Measurements from ENCODE around the gene TEKT3. TPM values are rescaled to one million over a fixed set of nuclear protein-coding genes. Genes with fewer than 3 reads are reported as not detected.

Gene TEKT3
- total RNA-seq, 3 donors from 2014 or later: 0.60 to 0.69 TPM; not detected in 1

- TF ChIP-seq CTCF (IDR thresholded peaks at IDR 0.05): no peak
- no peak overlapping the region for H3K4me3 ChIP-seq
- no peak for DNase-seq
- H3K9me3 ChIP-seq: no peaks in the 10 kb centered on the region
- intact Hi-C loops (cut with DNase I, micrococcal nuclease): no loop called here
- peaks cover 27% of the 10 kb centered on the region for H3K4me1 ChIP-seq (ENCODE audit: low read depth)
- no peaks in the 10 kb centered on the region for H3K36me3 ChIP-seq (ENCODE audit: low read depth)
- ATAC-seq: no peak
Measured at GRCh38 chr17:15266325-15267125, 74.9 kb downstream of the TEKT3 start.

- H3K4me1 ChIP-seq (ENCODE audit: low read depth): peaks cover 39% of the 10 kb centered on the region
- intact Hi-C loops (cut with DNase I, micrococcal nuclease): no loop called here
- H3K36me3 ChIP-seq (ENCODE audit: low read depth): no peaks in the 10 kb centered on the region
- TF ChIP-seq CTCF (IDR thresholded peaks at IDR 0.05): no peak
- H3K9me3 ChIP-seq: no peaks in the 10 kb centered on the region
- no peak within 1 kb of the TSS for H3K4me3 ChIP-seq
- no peak for ATAC-seq
- DNase-seq: peak in 2 of 3 donors; percentile 40 to 50
Measured at GRCh38 chr17:15265131-15265530, 76.3 kb downstream of the TEKT3 start, which contains the start of gene PMP22. TSS of gene PMP22 (minus strand) at chr17:15265326. CDS start at chr17:15260727, 4,599 bp downstream.

GRCh38 chr17:15264542-15264941 is 76.9 kb downstream of the TEKT3 start:
- DNase-seq: peak; percentile 84 to 89 (median 88)
- TF ChIP-seq CTCF (IDR thresholded peaks at IDR 0.05): no peak
- intact Hi-C loops (cut with DNase I, micrococcal nuclease): loop anchor here (5.0 kb wide), 2 partner anchors 193 to 238 kb away; no protein-coding TSS in a partner anchor
- peak; percentile 76 for ATAC-seq
- Histone ChIP-seq H3K4me1 (ENCODE audit: low read depth) (peaks cover 41% of the 10 kb centered on the region), H3K4me3 (no peak overlapping the region), H3K9me3 (no peaks in the 10 kb centered on the region), H3K36me3 (ENCODE audit: low read depth) (no peaks in the 10 kb centered on the region)

- no peaks in the 10 kb centered on the region for H3K36me3 ChIP-seq (ENCODE audit: low read depth)
- peaks cover 41% of the 10 kb centered on the region for H3K4me1 ChIP-seq (ENCODE audit: low read depth)
- intact Hi-C loops (cut with DNase I, micrococcal nuclease): loop anchor here (5.0 kb wide), 2 partner anchors 194 to 239 kb away; no protein-coding TSS in a partner anchor
- ATAC-seq: peak; percentile 1
- DNase-seq: peak in 1 of 3 donors; percentile 51
- TF ChIP-seq CTCF (IDR thresholded peaks at IDR 0.05): no peak
- H3K9me3 ChIP-seq: no peaks in the 10 kb centered on the region
- H3K4me3 ChIP-seq: no peak overlapping the region
Measured at GRCh38 chr17:15263680-15264079, 77.7 kb downstream of the TEKT3 start.

- no peaks in the 10 kb centered on the region for H3K36me3 ChIP-seq (ENCODE audit: low read depth)
- H3K4me3 ChIP-seq: no peak overlapping the region
- peaks cover 41% of the 10 kb centered on the region for H3K4me1 ChIP-seq (ENCODE audit: low read depth)
- ATAC-seq (peak; percentile 17), DNase-seq (peak; percentile 67 to 85 (median 74))
- intact Hi-C loops (cut with DNase I, micrococcal nuclease): loop anchor here (5.0 kb wide), 2 partner anchors 194 to 239 kb away; no protein-coding TSS in a partner anchor
- H3K9me3 ChIP-seq: no peaks in the 10 kb centered on the region
- TF ChIP-seq CTCF (IDR thresholded peaks at IDR 0.05): no peak
Measured at GRCh38 chr17:15263206-15263579, 78.2 kb downstream of the TEKT3 start.

Measured in mucosa of descending colon (tissue), 3 donors.